T-helper 2 cell treated with Interferon-gamma antibody and Interleukin-4, amounts not matched to agents 100 ng/mL and 5 ng/mL, for 36 hours (primary cell): ENCODE results near the gene USP33. TPM values are rescaled to one million over a fixed set of nuclear protein-coding genes. Genes with fewer than 3 reads are reported as not detected.
"Not testable (repeated sequence)": the region's sequence is repeated elsewhere in the genome, so short reads cannot be mapped to it uniquely, and the experiment has no call there.

Experiments used
- intact Hi-C: fragments of 100-400 bp; cut with micrococcal nuclease; formaldehyde crosslinking; loops from one replicate; pipeline ENCODE4 v1.15.1; 2023
- total RNA-seq: library from RNA; stranded (reverse); gene quantifications from 2 replicates; pipeline ENCODE4 v1.2.3, GENCODE V29; 2022

Gene USP33
- total RNA-seq, 1 donor from 2014 or later = 52.3 TPM

DNA sequence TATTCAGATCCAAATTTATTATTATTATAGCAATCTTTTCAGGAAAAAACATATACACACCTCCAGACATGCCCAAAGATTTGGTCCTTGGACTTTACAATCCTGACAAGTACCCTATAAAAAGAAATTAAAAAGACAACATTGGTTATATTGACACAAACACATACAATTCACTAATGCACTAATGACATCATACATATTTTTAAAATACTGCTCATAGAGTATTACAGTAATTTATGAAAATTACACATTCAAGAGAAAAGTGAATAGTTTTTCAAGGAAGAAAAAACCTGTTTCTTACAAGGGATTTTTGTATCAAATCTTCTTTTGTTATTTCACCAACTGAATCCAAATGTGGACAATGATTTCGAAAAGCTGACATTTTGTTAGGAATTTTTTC lies 18.3 kb downstream of the USP33 start:
- intact Hi-C loops = no loop called here

- intact Hi-C loops = no loop called here
These were observed 20.4 kb downstream of the USP33 start for GRCh38 chr1:77739235-77739634.

GRCh38 chr1:77732090-77732489 lies 27.6 kb downstream of the USP33 start:
- intact Hi-C loops = no loop called here

GRCh38 chr1:77725706-77726105 lies 33.9 kb downstream of the USP33 start:
- intact Hi-C loops = no loop called here

DNA sequence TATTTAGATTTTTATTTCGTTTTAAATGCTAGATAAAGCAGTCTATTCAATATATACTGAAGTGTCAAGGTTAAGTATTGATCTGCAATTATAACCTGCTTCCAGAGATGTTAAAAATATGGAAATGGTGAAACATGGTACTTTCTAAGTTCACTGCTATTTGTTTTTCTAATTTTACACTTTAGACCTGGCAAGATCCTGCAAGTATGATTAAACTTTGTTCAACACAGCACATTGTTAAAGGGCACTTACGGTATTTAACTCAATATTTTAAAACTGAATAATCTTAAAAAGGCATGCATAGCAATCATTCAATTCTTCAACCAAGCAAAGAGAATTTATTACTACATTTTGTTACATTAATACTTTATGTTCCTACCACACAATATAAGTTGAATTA lies 41.5 kb downstream of the USP33 start:
- intact Hi-C loops = no loop called here

DNA sequence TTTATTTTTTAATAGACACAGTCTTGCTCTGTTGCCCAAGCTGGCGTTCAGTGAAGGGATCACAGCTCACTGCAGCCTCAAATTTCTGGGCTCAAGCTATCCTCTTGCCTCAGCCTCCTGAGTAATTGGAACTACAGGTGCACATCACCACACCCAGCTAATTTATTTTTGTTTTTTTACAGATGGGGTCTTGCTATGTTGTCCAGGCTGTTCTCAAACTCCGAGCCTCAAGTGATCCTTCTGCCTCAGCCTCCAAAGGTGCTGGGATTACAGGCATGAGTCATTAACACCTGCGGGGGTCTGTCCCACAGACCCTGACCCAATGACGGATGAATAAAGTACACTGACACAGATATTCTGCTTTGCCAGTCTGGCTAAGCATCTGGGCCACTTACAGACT lies 43.6 kb downstream of the USP33 start:
- intact Hi-C loops = no loop called here

GRCh38 chr1:77709727-77710126 lies 49.9 kb downstream of the USP33 start:
- intact Hi-C loops = no loop called here

- intact Hi-C loops = no loop called here
These were observed 53.3 kb downstream of the USP33 start for GRCh38 chr1:77706321-77706720.

- intact Hi-C loops = no loop called here
These were observed 54.9 kb downstream of the USP33 start for GRCh38 chr1:77704736-77705135.

DNA sequence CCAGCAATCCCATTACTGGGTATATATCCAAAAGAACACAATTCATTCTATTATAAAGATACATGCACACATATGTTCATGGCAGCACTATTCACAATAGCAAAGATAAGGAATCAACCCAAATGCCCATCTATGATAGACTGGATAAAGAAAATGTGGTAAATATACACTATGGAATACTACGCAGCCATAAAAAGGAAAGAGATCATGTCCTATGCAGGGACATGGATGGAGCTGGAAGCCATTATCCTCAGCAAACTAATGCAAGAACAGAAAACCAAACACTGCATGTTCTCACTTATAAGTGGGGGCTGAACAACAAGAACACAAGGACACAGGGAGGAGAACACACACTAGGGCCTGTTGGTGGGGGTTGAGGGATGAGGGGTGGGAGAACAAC lies 60.0 kb downstream of the USP33 start:
- intact Hi-C loops = not testable (repeated sequence)

GRCh38 chr1:77697441-77697840 lies 62.2 kb downstream of the USP33 start:
- intact Hi-C loops = no loop called here

GRCh38 chr1:77688939-77689338 lies 70.7 kb downstream of the USP33 start:
- intact Hi-C loops = no loop called here

GRCh38 chr1:77687519-77687906 lies 72.1 kb downstream of the USP33 start:
- intact Hi-C loops = no loop called here

- intact Hi-C loops = no loop called here
These were observed 72.7 kb downstream of the USP33 start for GRCh38 chr1:77686796-77687518.

DNA sequence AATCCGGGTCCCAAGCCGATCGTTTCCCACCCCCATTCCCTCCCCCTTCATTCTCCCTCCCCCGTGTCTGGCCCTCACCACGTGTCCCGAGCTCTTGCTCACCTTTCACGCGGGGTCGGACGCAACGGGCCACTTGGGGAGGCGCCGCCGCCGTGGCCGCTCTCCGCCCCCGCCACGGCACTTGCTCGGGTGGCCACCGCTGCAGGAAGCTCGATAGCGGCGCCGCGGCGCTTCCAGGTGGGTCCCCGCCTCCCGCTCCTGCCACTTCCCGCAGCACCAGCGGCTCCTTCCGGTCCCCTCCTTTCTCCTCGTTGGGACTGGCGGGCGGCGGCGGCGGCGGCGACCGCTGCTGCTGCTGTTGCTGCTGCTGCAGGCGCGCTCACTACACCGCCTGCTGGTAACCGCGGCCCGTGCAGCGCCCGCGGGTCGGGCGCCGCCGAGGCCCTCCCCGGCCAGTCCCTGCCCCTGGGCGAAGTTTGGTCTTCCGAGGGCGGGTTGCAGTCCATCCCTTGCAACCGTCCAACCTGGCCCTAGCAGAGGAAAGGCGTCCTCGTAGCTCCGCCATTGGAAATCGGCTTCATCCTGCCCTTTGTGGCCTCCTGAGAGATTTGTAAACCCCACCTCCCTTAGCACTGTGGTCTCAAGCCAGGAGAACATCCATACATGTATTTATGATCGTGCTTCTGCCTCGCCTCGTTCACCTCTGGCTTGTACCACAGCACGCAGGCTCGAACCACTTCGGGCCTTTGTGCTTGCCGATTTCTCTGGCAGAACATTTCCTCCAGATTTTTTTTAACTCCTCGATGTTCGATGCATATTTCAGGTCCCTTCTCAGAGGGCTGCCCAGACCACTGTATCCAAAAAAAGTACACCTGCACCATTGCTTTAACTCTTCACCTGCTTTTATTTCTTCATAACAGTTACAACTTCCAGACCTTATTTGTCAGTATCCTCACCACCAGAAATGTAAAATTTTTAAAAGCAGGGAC lies 76.2 kb downstream of the USP33 start:
- intact Hi-C loops = loop anchor here (1.0 to 5.0 kb wide), 6 partner anchors 76 to 1897 kb away; partner anchors contain the start of genes PIGK, RABGGTB and USP33

DNA sequence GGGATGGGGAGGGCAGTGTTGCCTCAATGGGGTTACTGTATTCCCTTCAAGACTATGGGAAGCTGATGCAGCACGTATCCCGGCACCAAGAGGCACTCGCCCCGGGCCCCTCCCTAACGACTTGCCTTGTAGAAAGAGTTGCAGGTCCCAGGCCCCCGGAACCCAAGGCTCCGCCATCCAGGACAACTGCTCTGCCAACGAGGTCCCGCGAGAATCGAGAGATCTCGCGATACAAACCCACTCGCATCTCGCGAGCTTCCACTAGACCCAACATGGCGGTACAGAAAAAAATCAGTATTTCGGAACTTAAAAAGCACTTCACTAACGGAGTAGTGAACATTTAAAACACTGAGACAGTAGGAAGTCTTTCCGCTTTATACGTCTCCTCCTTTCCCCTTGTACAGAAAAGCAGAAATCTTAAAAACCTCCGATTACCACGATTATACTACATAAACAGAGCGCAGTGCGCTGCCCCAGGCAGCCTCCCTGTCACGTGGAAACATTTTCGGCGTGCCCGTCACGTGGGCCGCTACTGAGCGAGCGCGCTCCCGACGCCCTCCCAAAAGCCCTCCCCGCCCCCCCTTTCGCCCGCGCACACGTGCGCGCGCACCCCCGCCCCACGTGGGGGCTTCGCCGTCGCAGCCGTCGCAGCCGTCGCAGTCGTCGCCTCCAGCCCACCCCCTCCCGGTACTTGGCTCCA lies 77.0 kb downstream of the USP33 start, which contains the start of gene ZZZ3:
TSS of gene ZZZ3 (minus strand) at position 199 of the 700 bp plus-strand sequence. CDS start 49,304 bp downstream, outside the sequence.
- intact Hi-C loops = loop anchor here (1.0 to 5.0 kb wide), 9 partner anchors 77 to 1896 kb away; partner anchors contain the start of genes DNAJB4, FUBP1, MIGA1 and PIGK

GRCh38 chr1:77680173-77680572 lies 79.5 kb downstream of the USP33 start:
- intact Hi-C loops = loop anchor here (5.0 kb wide), 1 partner anchor 248 kb away; no protein-coding TSS in a partner anchor

- intact Hi-C loops = no loop called here
These were observed 80.7 kb downstream of the USP33 start for GRCh38 chr1:77678660-77679610.

GRCh38 chr1:77674807-77675206 lies 84.8 kb downstream of the USP33 start:
- intact Hi-C loops = not testable (repeated sequence)

DNA sequence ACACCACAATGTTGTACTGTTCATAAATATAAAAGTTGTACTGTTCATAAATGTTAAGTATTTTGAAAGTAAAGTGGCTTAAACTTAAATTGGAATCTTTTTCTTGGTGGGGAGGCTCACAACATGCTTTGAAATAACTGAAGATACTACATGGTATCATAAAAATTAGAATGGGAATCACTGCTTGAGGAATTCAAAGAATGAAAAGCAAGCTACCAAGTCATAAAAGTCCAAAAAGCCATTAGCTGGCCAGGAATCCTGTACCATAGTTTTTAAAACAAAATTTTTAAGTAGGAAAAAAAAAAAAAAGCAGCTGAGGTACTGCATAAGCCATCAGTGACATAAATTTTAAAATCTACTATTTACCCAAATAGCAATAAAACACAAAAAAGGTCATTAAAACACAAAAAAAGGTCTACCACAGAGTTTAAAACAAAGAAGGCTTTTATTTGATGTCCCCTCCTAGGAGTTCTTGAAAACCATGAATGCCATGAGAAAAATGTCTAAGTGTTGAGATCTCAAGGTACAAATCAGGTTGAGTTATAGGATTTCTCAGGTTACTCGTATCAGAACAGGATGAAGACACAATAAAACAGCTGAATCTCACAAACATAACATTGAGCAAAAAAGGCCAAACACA lies 85.8 kb downstream of the USP33 start:
- intact Hi-C loops = no loop called here
